Activated CD8-positive, alpha-beta memory T cell treated with anti-CD3 and anti-CD28 coated beads, Interleukin-2, amount 50 U/mL, for 24 hours (primary cell): ENCODE data around the gene NAA40.
A peak's percentile ranks its signal among the peaks of the same experiment; 100 is the strongest.

Experiments
- DNase-seq: peaks from one replicate; pipeline ENCODE4 v3.0.0-alpha.2; 2020; ENCODE audit errors: extremely low read depth

Gene NAA40

DNA sequence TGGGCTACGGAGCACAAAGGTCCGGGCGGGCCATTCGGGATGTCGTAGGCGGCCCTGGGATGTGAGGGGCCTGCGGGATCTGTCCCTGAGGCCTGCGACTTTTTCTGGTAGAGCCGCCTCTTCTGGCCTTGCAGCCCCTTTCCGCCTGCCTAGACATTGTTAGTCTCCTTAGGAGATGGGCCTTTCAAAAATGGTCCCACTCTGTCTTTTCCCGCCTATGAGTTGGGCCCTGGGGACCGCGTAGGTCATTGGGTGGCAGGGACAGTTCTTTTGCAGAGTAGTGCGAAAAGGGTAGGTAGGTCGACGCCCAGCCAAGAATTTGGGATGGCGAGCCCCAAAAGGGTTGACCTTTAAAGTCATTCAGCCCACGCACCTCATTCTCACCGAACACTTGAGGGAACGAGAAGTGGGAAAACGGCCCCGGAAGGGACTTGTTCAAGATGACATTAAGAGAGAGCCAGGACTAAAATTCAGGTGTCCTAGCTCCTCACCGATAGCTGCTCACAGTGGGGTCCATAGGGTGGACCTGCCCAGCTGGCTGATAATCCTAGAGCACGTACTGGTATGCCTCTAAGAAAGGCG is 48.2 kb downstream of the NAA40 start:
- no peak for DNase-seq

DNA sequence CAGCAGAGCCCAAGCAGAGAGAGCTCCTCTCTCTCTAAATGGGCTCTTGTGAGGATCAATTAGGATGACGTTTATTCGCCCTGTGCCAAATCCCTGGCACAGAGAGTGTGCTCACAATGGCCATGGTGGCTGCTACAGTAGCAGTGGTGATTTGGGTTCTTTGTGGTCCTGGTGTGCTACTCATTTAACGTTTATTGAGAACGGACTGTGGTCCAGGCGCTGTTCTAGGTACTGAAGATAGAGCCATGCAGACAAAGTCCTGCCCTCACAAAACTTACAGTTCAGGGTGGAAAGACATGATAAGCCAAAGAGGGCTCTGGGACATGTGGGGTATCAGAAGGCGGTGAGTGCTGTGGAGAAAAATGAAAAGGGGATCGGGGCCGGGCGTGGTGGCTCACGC is 52.8 kb downstream of the NAA40 start:
- no peak for DNase-seq

DNA sequence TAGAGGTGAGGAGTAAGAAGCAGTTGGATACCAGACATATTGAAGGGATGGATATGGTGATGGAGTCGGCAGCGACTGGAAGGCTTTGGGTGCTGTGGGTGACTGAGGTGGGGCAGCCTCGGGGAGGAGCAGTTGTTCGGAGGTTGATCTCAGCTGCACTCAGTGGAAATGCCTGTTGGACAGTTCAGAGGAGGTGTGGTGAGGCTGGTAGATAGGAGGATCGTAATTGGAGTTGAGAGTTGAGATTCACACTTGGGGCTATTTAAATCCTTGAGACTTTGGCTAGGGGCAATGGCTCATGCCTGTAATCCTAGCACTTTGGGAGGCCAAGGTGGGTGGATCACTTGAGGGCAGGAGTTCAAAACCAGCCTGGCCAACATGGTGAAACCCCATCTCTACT is 54.3 kb downstream of the NAA40 start:
- DNase-seq: no peak

DNA sequence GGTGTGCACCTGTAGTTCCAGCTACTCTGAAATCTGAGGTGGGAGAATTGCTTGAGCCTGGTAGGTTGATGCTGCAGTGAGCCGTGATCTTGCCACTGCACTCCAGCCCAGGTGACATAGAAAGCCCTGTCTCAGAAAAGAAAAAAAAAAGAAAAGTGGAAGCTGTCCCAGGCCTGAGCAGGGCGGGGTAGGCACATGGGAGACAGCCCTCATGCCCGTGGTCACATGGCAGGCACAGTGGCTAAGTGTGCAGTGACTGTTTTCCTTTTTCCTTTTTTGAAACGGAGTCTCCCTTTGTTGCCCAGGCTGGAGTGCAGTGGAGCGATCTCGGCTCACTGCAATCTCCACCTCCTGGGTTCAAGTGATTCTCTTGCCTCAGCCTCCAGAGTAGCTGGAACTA is 55.2 kb downstream of the NAA40 start:
- DNase-seq: no peak

DNA sequence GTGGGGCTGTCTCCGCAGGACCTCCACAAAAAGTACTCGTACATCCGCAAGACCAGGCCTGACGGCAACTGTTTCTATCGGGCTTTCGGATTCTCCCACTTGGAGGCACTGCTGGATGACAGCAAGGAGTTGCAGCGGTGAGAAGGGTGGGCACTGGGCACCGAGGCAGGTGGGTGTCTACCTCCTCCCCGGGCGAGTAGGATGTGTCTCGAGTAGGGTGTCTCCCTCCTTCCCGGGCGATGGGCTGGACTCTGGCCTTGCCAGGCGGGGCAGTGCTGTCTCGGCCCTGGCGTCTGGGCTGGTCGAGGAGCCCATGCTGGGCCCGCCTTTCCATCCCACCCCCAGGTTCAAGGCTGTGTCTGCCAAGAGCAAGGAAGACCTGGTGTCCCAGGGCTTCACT is 57.7 kb downstream of the NAA40 start:
- no peak for DNase-seq

DNA sequence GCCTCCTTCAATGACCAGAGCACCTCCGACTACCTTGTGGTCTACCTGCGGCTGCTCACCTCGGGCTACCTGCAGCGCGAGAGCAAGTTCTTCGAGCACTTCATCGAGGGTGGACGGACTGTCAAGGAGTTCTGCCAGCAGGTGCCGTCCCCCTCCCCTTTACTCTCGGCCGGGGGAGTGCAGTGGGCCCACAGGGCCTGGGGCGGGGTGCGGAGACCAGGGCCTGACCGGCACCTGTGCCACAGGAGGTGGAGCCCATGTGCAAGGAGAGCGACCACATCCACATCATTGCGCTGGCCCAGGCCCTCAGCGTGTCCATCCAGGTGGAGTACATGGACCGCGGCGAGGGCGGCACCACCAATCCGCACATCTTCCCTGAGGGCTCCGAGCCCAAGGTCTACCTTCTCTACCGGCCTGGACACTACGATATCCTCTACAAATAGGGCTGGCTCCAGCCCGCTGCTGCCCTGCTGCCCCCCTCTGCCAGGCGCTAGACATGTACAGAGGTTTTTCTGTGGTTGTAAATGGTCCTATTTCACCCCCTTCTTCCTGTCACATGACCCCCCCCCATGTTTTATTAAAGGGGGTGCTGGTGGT is 58.4 kb downstream of the NAA40 start:
- no peak for DNase-seq

DNA sequence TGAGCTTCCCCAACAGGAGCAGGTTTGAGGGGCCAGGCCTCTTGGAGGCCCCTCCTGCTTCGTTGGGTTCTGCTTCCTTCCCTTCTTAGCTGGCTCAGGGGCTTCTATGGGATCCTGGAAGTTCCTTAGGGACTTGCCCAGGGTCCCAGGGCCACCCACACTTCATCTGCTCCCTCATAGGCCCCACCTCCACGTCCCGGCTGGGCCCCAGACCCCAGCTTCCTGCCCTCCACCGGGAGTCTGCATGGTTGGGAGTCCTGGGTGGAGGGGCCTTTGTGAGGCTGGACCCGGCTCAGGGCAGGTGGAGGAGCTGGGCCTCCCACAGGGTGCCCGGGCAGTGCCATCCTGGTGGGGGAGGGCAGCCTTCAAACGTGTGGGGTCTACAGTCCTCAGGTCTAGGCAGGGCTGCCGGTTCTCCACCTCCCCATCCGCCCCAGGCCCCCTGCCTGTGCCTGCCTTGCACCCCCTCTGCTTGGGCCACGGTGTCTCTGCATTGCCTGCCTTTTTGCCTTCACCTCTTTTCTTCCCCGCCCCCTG is 59.1 kb downstream of the NAA40 start:
- DNase-seq: no peak

DNA sequence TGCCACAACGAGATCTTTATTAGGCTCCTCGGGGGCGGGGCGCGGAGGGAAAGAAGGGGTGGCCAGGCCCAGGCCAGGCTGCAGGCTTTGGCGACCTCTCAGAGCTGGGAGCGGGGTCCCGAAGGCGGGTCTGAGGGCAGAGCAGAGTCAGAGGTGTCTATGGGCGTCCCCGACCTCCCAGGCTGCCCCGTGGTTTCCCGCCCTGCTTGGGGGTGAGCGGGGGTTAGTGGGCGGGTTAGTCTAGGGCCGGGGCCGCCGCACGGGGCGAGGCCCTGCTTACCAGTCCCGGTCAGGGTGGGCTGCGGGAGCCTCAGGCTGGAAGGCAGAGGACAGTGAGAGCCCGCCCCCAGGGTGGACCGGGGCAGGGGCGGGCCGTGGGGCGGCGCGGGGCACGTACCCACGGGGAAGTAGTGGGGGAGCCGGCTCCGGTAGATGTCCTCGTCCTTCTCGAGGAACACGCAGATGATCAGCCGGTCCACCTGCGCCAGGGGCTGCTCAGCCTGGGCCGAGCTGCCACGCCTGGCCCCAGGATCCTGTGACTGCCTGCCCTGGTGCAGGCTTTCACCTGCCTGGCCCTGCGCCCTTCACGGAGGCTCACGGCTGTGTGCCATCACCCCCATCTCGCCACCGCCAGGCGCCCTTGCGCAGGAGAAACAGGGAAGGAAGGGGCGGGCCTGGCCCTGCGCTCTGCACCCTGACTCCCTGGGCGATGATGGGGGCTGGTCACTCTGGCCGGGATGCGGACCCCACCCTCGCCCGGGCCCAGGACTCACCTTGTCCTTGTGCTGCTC is 60.0 kb downstream of the NAA40 start:
- no peak for DNase-seq

DNA sequence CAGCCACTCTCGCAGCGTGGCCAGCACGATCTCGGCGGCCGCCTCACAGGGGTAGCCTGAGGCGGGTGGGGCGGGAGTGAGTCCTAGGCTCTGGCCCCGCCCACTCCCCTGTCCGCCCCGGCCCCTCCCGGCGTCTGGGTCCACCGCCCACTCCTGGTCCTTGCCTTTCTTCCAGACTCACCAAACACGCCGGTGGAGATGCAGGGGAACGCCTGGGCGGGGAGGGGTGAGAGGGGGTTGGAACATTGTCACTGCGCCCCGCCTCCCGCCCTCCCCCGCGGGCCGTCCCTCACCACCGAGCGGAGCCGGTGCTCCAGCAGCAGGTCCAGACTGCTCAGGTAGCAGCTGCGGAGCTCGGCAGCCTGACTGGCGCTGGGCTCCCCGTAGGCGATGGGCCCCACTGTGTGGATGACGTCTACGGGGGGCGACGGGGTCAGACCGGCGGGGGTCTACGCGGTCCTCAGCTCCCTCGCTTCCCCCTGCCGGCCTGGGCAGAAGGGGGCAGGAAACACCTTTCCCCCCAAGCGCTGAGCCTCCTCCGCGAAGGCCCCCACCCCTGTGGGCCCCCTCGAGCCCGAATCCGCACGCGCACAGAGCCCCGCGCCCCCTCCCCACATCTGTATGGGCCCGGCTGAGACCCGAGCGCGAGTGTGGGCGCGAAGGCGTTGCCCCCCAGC is 60.7 kb downstream of the NAA40 start:
- DNase-seq: peak; percentile 19

DNA sequence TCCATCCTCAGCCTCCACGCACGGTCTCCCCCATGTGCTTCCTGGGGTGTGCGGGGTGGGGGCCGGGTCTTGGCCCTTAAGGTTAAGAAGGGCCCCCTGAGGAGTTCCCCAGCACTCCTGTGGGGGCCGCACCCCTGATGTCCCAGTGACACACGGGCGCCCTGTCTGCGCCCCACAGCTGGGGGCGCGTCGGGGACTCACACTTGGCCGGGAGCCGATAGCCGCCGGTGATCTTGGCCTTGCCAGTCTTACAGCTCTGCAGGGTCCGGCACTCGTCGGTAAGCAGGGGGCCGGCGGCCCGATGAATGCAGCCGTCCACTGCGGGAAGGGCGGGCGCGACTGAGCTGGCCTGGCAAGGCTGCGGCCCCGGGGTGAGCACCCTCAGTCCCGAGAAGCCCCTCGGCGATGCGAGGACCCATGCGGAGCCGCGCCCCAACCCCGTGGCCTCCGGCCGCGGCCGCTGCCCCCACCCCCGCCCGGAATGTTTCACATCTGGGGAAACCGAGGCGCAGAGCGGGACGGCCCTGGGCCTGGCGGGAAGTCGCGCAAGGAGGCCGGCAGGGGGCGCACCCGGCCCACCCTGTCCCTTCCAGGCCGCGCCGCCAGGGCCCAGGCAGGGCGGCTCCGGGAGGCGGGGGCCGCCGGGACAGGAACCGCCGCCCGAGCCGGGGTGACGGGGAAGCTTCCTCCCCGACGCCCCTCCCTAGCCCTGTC is 61.4 kb downstream of the NAA40 start:
- DNase-seq: no peak

DNA sequence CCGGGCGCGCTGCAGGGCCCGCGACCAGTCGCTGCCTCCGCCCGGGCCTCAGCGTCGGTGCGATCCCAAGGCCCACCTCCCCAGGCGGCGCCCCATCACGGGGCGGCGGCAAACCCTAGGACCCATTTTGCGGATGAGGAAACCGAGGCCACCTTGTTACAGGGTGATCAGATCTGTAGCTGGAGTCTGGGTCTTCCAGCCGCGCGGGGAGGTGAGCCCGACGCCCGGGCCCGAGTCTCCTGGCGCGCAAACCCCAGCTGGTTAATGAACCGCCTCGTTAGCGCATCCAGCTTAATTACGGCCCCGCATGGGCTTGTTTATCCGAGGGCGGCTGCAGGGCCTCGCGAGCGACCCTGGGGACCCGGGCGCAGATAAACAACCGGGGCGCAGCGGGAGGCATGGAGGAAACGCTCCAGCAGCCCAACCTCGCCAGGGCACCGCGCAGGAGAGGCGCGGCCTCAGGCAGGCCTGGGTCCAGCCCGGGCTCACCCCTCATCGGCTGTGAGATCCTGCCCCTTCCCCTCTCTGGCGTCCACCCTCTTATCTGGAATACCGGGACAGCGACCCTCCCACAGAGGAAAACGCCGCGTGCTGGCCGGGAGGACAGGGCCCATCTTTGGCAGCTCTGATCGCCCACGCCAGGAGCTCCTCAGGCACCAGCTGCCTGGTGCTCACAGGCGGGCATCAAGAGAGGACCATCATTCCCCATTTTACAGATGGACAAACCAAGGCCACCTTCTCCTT is 62.1 kb downstream of the NAA40 start:
- DNase-seq: no peak

DNA sequence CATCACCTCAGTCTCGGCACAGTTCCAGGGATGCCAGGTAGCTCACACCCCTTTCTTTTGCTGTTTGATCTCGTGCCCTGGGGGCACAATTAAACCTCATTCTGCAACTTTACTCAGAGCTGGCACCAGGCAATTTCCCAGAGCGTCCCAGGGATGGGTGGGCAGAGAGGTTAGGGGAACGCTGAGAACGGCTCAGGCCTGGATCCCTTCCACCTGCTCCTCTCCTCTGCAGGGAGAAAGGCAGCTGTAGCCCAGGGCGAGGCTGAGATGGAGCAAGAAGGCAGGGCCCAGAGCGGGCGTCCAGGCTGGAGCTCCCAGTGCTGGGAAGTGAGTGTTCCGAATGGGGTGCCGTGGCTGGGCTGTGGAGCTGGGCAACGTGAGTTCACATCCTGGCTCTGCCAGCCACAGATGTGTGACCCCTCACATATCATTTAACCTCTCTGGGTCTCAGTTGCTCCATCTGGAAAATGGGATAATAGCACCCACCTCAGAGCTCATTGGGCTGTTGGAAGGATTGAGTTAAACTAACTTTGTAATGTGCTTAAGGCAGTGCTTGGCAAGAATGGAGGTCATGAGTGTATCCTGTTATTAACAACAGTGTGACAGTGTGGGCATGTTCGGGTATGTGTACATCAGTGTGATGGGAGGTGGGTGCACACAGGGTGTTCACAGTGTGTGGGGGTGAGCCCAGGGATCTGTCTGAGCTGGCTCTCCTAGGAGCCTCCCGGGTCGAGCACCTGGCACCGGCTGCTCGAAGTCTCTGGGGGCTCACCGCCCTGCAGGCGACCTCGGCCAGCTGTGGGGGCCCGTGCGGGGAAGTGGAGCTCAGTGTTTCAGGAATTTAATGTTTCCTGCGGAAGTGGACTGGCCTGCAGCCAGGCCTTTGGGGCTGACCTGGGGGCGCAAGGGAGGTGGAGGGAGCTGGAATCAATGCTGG is 63.0 kb downstream of the NAA40 start:
- no peak for DNase-seq

DNA sequence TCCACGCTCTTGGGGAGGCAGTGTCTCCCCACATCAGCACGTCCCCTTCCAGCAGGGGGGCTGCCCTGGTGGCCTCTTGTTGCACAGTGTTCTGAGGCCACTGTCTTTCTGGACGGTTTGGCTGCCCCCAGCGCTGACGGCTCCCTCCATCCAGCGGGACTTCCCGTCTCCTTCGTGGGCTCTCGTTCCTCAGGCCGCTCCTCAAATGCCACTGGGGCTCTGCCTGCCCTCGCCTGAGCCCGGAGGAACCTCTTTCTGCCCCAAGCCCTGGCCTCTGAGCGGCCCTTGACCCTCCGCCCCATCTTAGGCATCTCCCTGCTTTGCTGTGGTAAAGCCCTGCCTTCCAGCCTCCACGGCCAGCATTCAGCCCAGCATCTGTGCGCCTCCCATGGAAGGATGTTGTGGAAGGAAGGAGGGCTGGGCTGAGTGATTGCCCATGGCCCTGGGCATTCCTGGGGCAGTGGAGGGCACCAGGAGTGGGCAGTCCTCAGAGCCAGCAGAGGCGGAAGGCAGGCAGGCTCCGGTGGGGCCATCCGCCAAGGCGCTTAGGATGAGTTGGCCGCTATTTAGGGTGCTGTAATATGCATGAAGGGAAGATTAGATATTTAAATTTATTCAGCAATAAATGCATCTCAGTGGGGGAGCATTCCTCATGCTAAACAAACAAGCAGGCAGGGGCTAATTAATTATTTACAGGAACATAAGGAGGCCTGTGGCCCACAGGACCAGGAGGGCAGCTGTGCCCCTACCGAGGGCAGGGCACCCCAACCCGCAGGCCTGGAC is 65.2 kb downstream of the NAA40 start:
- DNase-seq: no peak

DNA sequence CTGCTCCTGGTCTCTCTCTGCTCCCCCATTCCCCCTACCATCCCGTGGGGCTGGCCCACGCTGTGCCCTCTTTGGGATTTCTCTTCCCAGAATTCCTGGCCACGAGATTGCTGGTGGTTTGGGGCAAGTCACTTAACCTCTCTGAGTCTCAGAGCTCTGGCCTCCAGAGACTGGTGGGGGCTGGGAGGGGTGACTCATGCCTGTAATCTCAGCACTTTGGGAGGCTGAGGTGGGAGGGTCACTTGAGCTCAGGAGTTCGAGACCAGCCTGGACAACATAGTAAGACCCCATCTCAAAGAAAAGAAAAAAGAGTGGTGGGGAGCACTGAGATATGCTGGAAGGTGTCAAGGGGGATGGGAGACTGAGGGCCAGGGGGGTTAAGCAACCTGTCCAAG is 65.8 kb downstream of the NAA40 start:
- DNase-seq: no peak

DNA sequence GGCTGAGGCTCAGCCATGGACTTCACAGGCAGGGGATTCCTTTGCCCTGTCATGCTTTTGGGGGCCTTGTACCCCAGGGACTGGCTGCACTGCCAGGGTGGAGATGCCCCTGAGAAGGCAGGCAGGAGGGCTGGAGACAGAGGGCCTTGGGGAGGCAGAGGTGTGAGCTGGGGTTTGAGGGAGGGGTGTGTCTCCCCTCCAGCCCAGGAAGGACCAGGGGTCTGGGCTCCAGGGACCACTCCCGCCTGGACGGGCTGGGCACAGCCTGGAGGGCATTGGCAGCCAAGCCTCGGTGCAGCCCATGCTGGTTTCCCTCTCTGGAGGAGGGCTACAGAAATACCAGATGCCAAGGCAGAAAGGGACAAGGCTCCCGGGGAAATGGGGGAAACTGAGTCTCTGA is 66.9 kb downstream of the NAA40 start:
- DNase-seq: no peak

DNA sequence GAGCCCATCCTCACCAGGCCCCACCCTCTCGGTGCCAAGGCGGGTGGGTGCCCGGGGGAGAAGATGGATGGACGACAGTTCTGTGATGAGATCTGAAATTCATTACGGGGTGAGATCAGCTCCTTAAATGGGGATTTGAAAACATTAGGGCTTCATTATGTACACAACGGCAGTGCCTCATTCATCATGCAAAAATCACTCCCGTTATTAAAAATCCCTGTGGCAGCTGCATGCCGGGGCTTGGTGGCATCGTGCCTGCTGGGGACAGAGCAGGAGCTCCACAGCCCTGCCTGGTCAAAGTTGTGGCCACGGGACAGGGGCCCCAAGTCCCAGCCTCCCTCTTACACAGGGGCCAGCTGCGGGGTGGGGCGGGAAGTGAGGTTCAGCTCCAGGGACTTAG is 67.6 kb downstream of the NAA40 start:
- no peak for DNase-seq
